Adrenal gland (tissue), 12 donors: Measurements from ENCODE around the gene FKBP2. TPM values are rescaled to one million over a fixed set of nuclear protein-coding genes. Genes with fewer than 3 reads are reported as not detected.

Experiments
- DNase-seq, 7 donors: peaks; one replicate each; pipeline ENCODE4 v3.0.0-alpha.2; 2019 to 2020
- H3K27ac ChIP-seq, 5 donors: fragments of 200-600 bp; sonication (generic) in 4 of 5; 1 replicate in 3 of 5; 2 replicates in 2 of 5; pipeline versions ENCODE4 v1.5.1 to v1.8.0; 2016 to 2020; ENCODE audit warnings: mild to moderate bottlenecking in 1 of 5
- H3K27me3 ChIP-seq: fragments of 200-600 bp; 2 replicates; pipeline ENCODE4 v1.8.0; 2021
- H3K36me3 ChIP-seq, 2 donors: fragments of 200-600 bp; replicated peaks in 1 of 2; 1 replicate in 1 of 2; 2 replicates in 1 of 2; pipeline versions ENCODE4 v1.5.1 to v1.8.0; 2018 to 2022
- H3K4me1 ChIP-seq, 2 donors: fragments of 200-600 bp; replicated peaks in 1 of 2; 1 replicate in 1 of 2; 2 replicates in 1 of 2; pipeline versions ENCODE4 v1.5.1 to v1.8.0; 2018 to 2021
- H3K4me3 ChIP-seq, 4 donors: fragments of 200-600 bp; sonication (generic) in 3 of 4; one replicate each; pipeline ENCODE4 v1.5.1; 2016 to 2018
- H3K9me3 ChIP-seq, 3 donors: fragments of 200-600 bp; sonication (generic) in 1 of 3; replicated peaks in 1 of 3; 1 replicate in 2 of 3; 2 replicates in 1 of 3; pipeline versions ENCODE4 v1.5.1 to v1.8.0; 2016 to 2021
- CTCF ChIP-seq, 6 experiments: fragments of 450-650 bp in 4 of 6; fragments of 200-600 bp in 2 of 6; sonication (generic) in 1 of 6; IDR thresholded peaks; 1 replicate in 5 of 6; 2 replicates in 1 of 6; pipeline versions ENCODE4 v1.5.1 to v1.8.0; 2016 to 2021; ENCODE audit warnings: antibody characterized with exemption in 6 of 6, mild to moderate bottlenecking in 2 of 6, moderate library complexity in 1 of 6
- POLR2A ChIP-seq, 2 donors: fragments of 450-650 bp; IDR thresholded peaks; one replicate each; pipeline ENCODE4 v1.6.1; 2017; ENCODE audit warnings: antibody characterized with exemption in 2 of 2, mild to moderate bottlenecking in 2 of 2, moderate library complexity in 1 of 2
- WGBS, 4 donors: extraction: QIAGEN DNeasy Blood & Tissue Kit in 2 of 4; methylation state at CpG; one replicate each; pipeline versions ENCODE4 v1.1.5 to v1.1.7; 2013 to 2017; 5-methylcytosine and 5-hydroxymethylcytosine counted together
- intact Hi-C, 2 donors: fragments of 100-400 bp; cut with DNase I; formaldehyde crosslinking; loops; one replicate each; pipeline versions ENCODE4 v1.14.1 to v1.15.0; 2022 to 2023
- polyA plus RNA-seq, 3 donors: library from polyadenylated mRNA; stranded (reverse); fragments of 200-250 nt in 2 of 3; fragments of 350-450 nt in 1 of 3; fragmentation: Illumina TruSeq in 1 of 3; extraction: RNeasy Lipid Tissue Mini Kit (QIAGEN cat#74804) in 1 of 3; gene quantifications; one replicate each; pipeline ENCODE4 v1.2.3, GENCODE V29; 2013 to 2014
- total RNA-seq, 9 donors: library from RNA; depleted of rRNA in 4 of 9; stranded (reverse); fragments of >200 nt in 4 of 9; fragments of 120-200 nt in 1 of 9; fragmentation: NEBNext Ultra II Directional in 1 of 9; extraction: Animal tissue kit (Norgen Biotek cat#: 25700) in 1 of 9; gene quantifications; one replicate each; pipeline versions ENCODE4 v1.1.0 to v1.2.4, GENCODE V29; 2013 to 2023
- donor health status: healthy with polysubstance abuse.
- donor health status: Bipolar disorder and iron deficiency.
- donor health status: DM: yes; HTN: yes; CAD: no.
- donor health status: DM: no; HTN: no; CAD: no.
- donor health status: DM: no; HTN: no; CAD: no.
- donor health status: DM: yes; HTN: yes; CAD: no.

Gene FKBP2
- total and polyA plus RNA-seq, 12 donors: 76.1 to 812 (median 106) TPM

- intact Hi-C loops: no loop called here
- no peaks in the 10 kb centered on the region for H3K27me3 ChIP-seq
- DNase-seq: no peak
- H3K4me1 ChIP-seq: peaks cover 15 to 25% of the 10 kb centered on the region in 2 donors
- WGBS, 4 donors: 72 to 85% (median 81%) methylated on average over 14 to 29 of the region's 29 CpGs
- H3K9me3 ChIP-seq: no peaks in the 10 kb centered on the region
- H3K36me3 ChIP-seq: peaks cover 0 to 82% of the 10 kb centered on the region in 2 donors
- H3K27ac ChIP-seq: peak overlapping the region in 1 of 5 donors; percentile 97
- TF ChIP-seq CTCF (IDR thresholded peaks at IDR 0.05): no peak
- no peak for TF ChIP-seq POLR2A (IDR thresholded peaks at IDR 0.05)
- no peak overlapping the region for H3K4me3 ChIP-seq
These were observed 22.4 kb downstream of the FKBP2 start for GRCh38 chr11:64263021-64263946.

DNA sequence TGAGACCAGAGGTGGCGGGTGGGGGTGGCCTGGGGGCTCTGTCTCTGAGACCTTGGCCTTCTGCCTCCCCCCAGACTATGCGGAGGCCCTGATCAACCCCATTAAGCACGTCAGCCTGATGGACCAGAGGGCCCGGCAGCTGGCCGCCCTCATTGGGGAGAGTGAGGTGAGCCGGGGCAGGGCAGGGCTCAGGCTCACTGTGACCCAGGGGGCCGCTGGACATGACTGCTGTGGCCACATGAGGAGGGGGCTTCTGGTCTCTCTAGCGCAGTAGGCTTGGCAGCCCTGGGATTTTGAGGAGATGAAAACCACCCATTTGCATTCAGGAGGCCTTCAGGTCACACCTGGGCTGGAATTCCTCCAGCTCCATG, 23.0 kb downstream of the FKBP2 start:
- peak overlapping the region in 1 of 5 donors; percentile 97 for H3K27ac ChIP-seq
- no peak for TF ChIP-seq CTCF (IDR thresholded peaks at IDR 0.05)
- no peak for TF ChIP-seq POLR2A (IDR thresholded peaks at IDR 0.05)
- 84 to 96% (median 91%) methylated on average over 6 to 8 of the region's 8 CpGs for WGBS, 4 donors
- intact Hi-C loops: no loop called here
- H3K4me3 ChIP-seq: no peak overlapping the region
- no peaks in the 10 kb centered on the region for H3K9me3 ChIP-seq
- H3K36me3 ChIP-seq: peaks cover 0 to 75% of the 10 kb centered on the region in 2 donors
- H3K27me3 ChIP-seq: no peaks in the 10 kb centered on the region
- DNase-seq: no peak
- H3K4me1 ChIP-seq: peaks cover 20 to 32% of the 10 kb centered on the region in 2 donors

GRCh38 chr11:64264371-64264852, 23.5 kb downstream of the FKBP2 start:
- Histone ChIP-seq H3K4me3 (no peak overlapping the region), H3K9me3 (no peaks in the 10 kb centered on the region), H3K27me3 (no peaks in the 10 kb centered on the region), H3K36me3 (peaks cover 0 to 70% of the 10 kb centered on the region in 2 donors), H3K4me1 (peaks cover 24 to 32% of the 10 kb centered on the region in 2 donors), H3K27ac (peak overlapping the region in 1 of 5 donors; percentile 97)
- 80 to 96% (median 89%) methylated on average over 7 to 10 of the region's 10 CpGs for WGBS, 4 donors
- no peak for TF ChIP-seq CTCF (IDR thresholded peaks at IDR 0.05)
- TF ChIP-seq POLR2A (IDR thresholded peaks at IDR 0.05): no peak
- intact Hi-C loops: no loop called here
- no peak for DNase-seq
